ENCODE data around the gene HOXA9. TPM values are rescaled to one million over a fixed set of nuclear protein-coding genes. Genes with fewer than 3 reads are reported as not detected.

The HOXA9 gene
- polyA plus RNA-seq, 1 donor from 2014 or later: not detected

GRCh38 chr7:27176524-27176845 lies 11.1 kb upstream of the HOXA9 start:
- Histone ChIP-seq H3K36me3 (ENCODE audit: insufficient read depth, low read length) (no peaks in the 10 kb centered on the region), H3K4me2 (ENCODE audit: low read length) (no peak overlapping the region), H3K9me2 (ENCODE audit: insufficient read depth, low read length) (no peaks in the 10 kb centered on the region), H4K20me1 (ENCODE audit: insufficient read depth) (no peaks in the 10 kb centered on the region), H3K79me2 (replicated peaks; ENCODE audit: insufficient read depth, low read length) (no peaks in the 10 kb centered on the region), H3K27ac (ENCODE audit: low read length) (no peak overlapping the region), H3K9ac (ENCODE audit: low read length) (no peak overlapping the region), H2AFZ (ENCODE audit: low read depth, low read length) (no peak overlapping the region), H3F3A (ENCODE audit: insufficient read depth, low read length, poor library complexity, severe bottlenecking) (no peaks in the 10 kb centered on the region), H3K9me3 (ENCODE audit: low read length) (peaks cover 15% of the 10 kb centered on the region), H3K4me3 (ENCODE audit: low read length) (no peak overlapping the region), H3K27me3 (ENCODE audit: insufficient read depth, low read depth, low read length) (peaks cover 100% of the 10 kb centered on the region)
- no peak for TF ChIP-seq RAD21 (conservative IDR thresholded peaks at IDR 0.05)
- TF ChIP-seq REST (IDR thresholded peaks at IDR 0.05; ENCODE audit: borderline replicate concordance): no peak
- TF ChIP-seq EZH2 (IDR thresholded peaks at IDR 0.05; ENCODE audit: borderline replicate concordance, insufficient read depth, low read length, poor library complexity, severe bottlenecking): no peak

GRCh38 chr7:27175626-27176523 lies 10.5 kb upstream of the HOXA9 start:
- Histone ChIP-seq H3K27ac (ENCODE audit: low read length) (no peak overlapping the region), H3K9ac (ENCODE audit: low read length) (no peak overlapping the region), H3K9me2 (ENCODE audit: insufficient read depth, low read length) (no peaks in the 10 kb centered on the region), H3K4me3 (ENCODE audit: low read length) (no peak overlapping the region), H3K4me2 (ENCODE audit: low read length) (no peak overlapping the region), H2AFZ (ENCODE audit: low read depth, low read length) (no peak overlapping the region), H3K36me3 (ENCODE audit: insufficient read depth, low read length) (no peaks in the 10 kb centered on the region), H4K20me1 (ENCODE audit: insufficient read depth) (no peaks in the 10 kb centered on the region), H3K9me3 (ENCODE audit: low read length) (peaks cover 15% of the 10 kb centered on the region), H3F3A (ENCODE audit: insufficient read depth, low read length, poor library complexity, severe bottlenecking) (no peaks in the 10 kb centered on the region), H3K27me3 (ENCODE audit: insufficient read depth, low read depth, low read length) (peaks cover 100% of the 10 kb centered on the region), H3K79me2 (replicated peaks; ENCODE audit: insufficient read depth, low read length) (no peaks in the 10 kb centered on the region)
- TF ChIP-seq MXI1 (conservative IDR thresholded peaks at IDR 0.05; ENCODE audit: poor library complexity, severe bottlenecking): no peak
- no peak for TF ChIP-seq CTCF (IDR thresholded peaks at IDR 0.05; ENCODE audit: poor library complexity, severe bottlenecking)
- no peak for TF ChIP-seq EZH2 (IDR thresholded peaks at IDR 0.05; ENCODE audit: borderline replicate concordance, insufficient read depth, low read length, poor library complexity, severe bottlenecking)
- TF ChIP-seq EP300 (conservative IDR thresholded peaks at IDR 0.05; ENCODE audit: poor library complexity, severe bottlenecking): no peak
- no peak for TF ChIP-seq SMC3 (conservative IDR thresholded peaks at IDR 0.05; ENCODE audit: poor library complexity)
- TF ChIP-seq RAD21 (conservative IDR thresholded peaks at IDR 0.05): no peak
- no peak for TF ChIP-seq TAF1 (IDR thresholded peaks at IDR 0.05; ENCODE audit: low read depth)

Data from neural cell (in vitro differentiated cells).